ENCODE measurements around the gene CDKAL1. TPM values are rescaled to one million over a fixed set of nuclear protein-coding genes. Genes with fewer than 3 reads are reported as not detected.

The CDKAL1 gene
- total and polyA plus RNA-seq, 9 of the 15 experiments (the other 6 are each of a cell fraction or from before 2014, with no cell fraction given) = 11.2 to 36.3 (median 20.1) TPM

- TF ChIP-seq ARID3A (IDR thresholded peaks at IDR 0.05; ENCODE audit: borderline replicate concordance, low read depth, low read length) = 0 out of 2 replicates have a peak, but pooled peaks have one; percentile 41
- no peak for TF ChIP-seq TAF15 (IDR thresholded peaks at IDR 0.05; ENCODE audit: low read depth, low read length)
- TF ChIP-seq SOX6 (IDR thresholded peaks at IDR 0.05) = peak; percentile 53; the same call in 1 of the 2 replicates
- TF ChIP-seq GATA2 (CRISPR knock-in tag; IDR thresholded peaks at IDR 0.05) = peak; percentile 52
- TF ChIP-seq CEBPB (tag; IDR thresholded peaks at IDR 0.05) = peak; percentile 73
- peak; percentile 34; the same call in 1 of the 2 replicates for TF ChIP-seq TEAD4 (IDR thresholded peaks at IDR 0.05; ENCODE audit: low read length)
- TF ChIP-seq TEAD4 (CRISPR knock-in tag; IDR thresholded peaks at IDR 0.05; ENCODE audit: borderline replicate concordance) = no peak
- TF ChIP-seq CEBPG (CRISPR knock-in tag; IDR thresholded peaks at IDR 0.05) = no peak
- 0 out of 4 replicates have a peak, but pooled peaks of 1 of the 2 experiments have one; percentile 6 for TF ChIP-seq CEBPG (tag; conservative IDR thresholded peaks at IDR 0.05 in 1 of 2, IDR thresholded peaks at IDR 0.05 in 1 of 2)
- peak; percentile 27; the same call in 1 of the 2 replicates for TF ChIP-seq DPF2 (IDR thresholded peaks at IDR 0.05)
- TF ChIP-seq XRCC3 (IDR thresholded peaks at IDR 0.05) = no peak
- TF ChIP-seq DACH1 (IDR thresholded peaks at IDR 0.05; ENCODE audit: partially characterized antibody) = peak; percentile 64
These were observed 118.2 kb downstream of the CDKAL1 start (continued) for GRCh38 chr6:20652299-20653084.

Data from K562 (cell line).